Non-pigmented ciliary epithelial cell (primary cell): ENCODE results near the gene TRPM4.
"Not testable (repeated sequence)": the region's sequence is repeated elsewhere in the genome, so short reads cannot be mapped to it uniquely, and the experiment has no call there.

Experiments used
- DNase-seq: peaks from one replicate; pipeline ENCODE4 v3.0.0-alpha.2; 2010; ENCODE audit warnings: low read depth

The TRPM4 gene

GRCh38 chr19:49157445-49158224, at the start of gene TRPM4:
TSS of gene TRPM4 (plus strand) at chr19:49157792. CDS start at chr19:49157867, 75 bp downstream.
- no peak for DNase-seq

GRCh38 chr19:49109051-49109450, 48.5 kb upstream of the TRPM4 start:
- no peak for DNase-seq

GRCh38 chr19:49109569-49110233, 47.9 kb upstream of the TRPM4 start:
- DNase-seq, result no peak

- no peak for DNase-seq
Observed at GRCh38 chr19:49110567-49110966, 47.0 kb upstream of the TRPM4 start.

- DNase-seq, result no peak
Observed at GRCh38 chr19:49111218-49111998, 46.2 kb upstream of the TRPM4 start.

- DNase-seq, result no peak
Observed at GRCh38 chr19:49113762-49114629, 43.6 kb upstream of the TRPM4 start, which contains the start of gene LIN7B. TSS of gene LIN7B (plus strand) at chr19:49114370. CDS start at chr19:49114405, 35 bp downstream.

GRCh38 chr19:49114630-49115363, 42.8 kb upstream of the TRPM4 start:
- DNase-seq, result no peak

GRCh38 chr19:49116544-49116943, 41.0 kb upstream of the TRPM4 start:
- DNase-seq, result no peak

- no peak for DNase-seq
Observed at GRCh38 chr19:49117677-49118564, 39.7 kb upstream of the TRPM4 start.

GRCh38 chr19:49118565-49119410, 38.8 kb upstream of the TRPM4 start, which contains the start of gene C19orf73:
TSS of gene C19orf73 (minus strand) at chr19:49119143. CDS start at chr19:49119022, 121 bp downstream.
- DNase-seq, result no peak

- DNase-seq, result no peak
Observed at GRCh38 chr19:49119411-49120324, 37.9 kb upstream of the TRPM4 start, which contains the start of gene PPFIA3. TSS of gene PPFIA3 (plus strand) at chr19:49119544. CDS start at chr19:49127874, 8,330 bp downstream.

GRCh38 chr19:49120325-49120683, 37.3 kb upstream of the TRPM4 start:
- DNase-seq, result no peak

- no peak for DNase-seq
Observed at GRCh38 chr19:49120868-49121267, 36.7 kb upstream of the TRPM4 start.

GRCh38 chr19:49121841-49122240, 35.8 kb upstream of the TRPM4 start:
- not testable (repeated sequence) for DNase-seq

- not testable (repeated sequence) for DNase-seq
Observed at GRCh38 chr19:49123285-49123684, 34.3 kb upstream of the TRPM4 start.

GRCh38 chr19:49125025-49125731, 32.4 kb upstream of the TRPM4 start:
- DNase-seq, result no peak

- DNase-seq, result no peak
Observed at GRCh38 chr19:49126575-49126974, 31.0 kb upstream of the TRPM4 start.
